Kidney (tissue), 14 donors: ENCODE data around the gene USP22. TPM values are rescaled to one million over a fixed set of nuclear protein-coding genes. Genes with fewer than 3 reads are reported as not detected.

Source experiments
- DNase-seq, 5 donors: peaks; one replicate each; pipeline ENCODE4 v3.0.0-alpha.2; 2013 to 2020
- FAIRE-seq: peaks from 2 replicates; lab custom pipeline; 2012; peaks lifted over from hg19 to GRCh38; lab: Jason Lieb, UNC
- H3K27ac ChIP-seq, 2 donors: one replicate each; pipeline ENCODE4 v1.7.0; 2013; ENCODE audit warnings: low read depth in 2 of 2, low read length in 2 of 2, inconsistent platforms in 1 of 2
- H3K27me3 ChIP-seq: one replicate; pipeline ENCODE4 v1.7.1; 2013; ENCODE audit warnings: low read length, inconsistent platforms; ENCODE audit not compliant: control insufficient read depth, insufficient read depth
- H3K36me3 ChIP-seq, 3 donors: one replicate each; pipeline versions ENCODE4 v1.7.0 to v1.7.1; 2013; ENCODE audit warnings: low read length in 3 of 3, control low read depth in 1 of 3, inconsistent platforms in 1 of 3; ENCODE audit not compliant: insufficient read depth in 3 of 3, control insufficient read depth in 2 of 3
- H3K4me1 ChIP-seq, 3 donors: one replicate each; pipeline versions ENCODE4 v1.7.0 to v1.7.1; 2013; ENCODE audit warnings: low read length in 3 of 3, inconsistent platforms in 1 of 3, low read depth in 1 of 3; ENCODE audit not compliant: control insufficient read depth in 2 of 3, insufficient read depth in 2 of 3
- H3K4me3 ChIP-seq, 3 donors: one replicate each; pipeline versions ENCODE4 v1.7.0 to v1.8.1; 2013; ENCODE audit warnings: low read length in 3 of 3, control low read depth in 1 of 3, inconsistent platforms in 1 of 3
- H3K9ac ChIP-seq, 3 donors: one replicate each; pipeline versions ENCODE4 v1.7.0 to v1.7.1; 2013; ENCODE audit warnings: low read length in 3 of 3, control low read depth in 1 of 3, inconsistent platforms in 1 of 3
- H3K9me3 ChIP-seq, 3 donors: one replicate each; pipeline versions ENCODE4 v1.7.0 to v1.7.1; 2013; ENCODE audit warnings: low read length in 3 of 3, control low read depth in 1 of 3, inconsistent platforms in 1 of 3; ENCODE audit not compliant: control insufficient read depth in 2 of 3, insufficient read depth in 1 of 3
- CTCF ChIP-seq: IDR thresholded peaks from 3 replicates; pipeline ENCODE4 v1.5.1; 2012; ENCODE audit warnings: mild to moderate bottlenecking, moderate library complexity, borderline replicate concordance; ENCODE audit not compliant: insufficient read depth; ENCODE audit errors: extremely low read depth
- intact Hi-C: fragments of 100-400 bp; cut with DNase I; formaldehyde crosslinking; loops from one replicate; pipeline ENCODE4 v1.11.1; 2022
- polyA plus RNA-seq: library from polyadenylated mRNA; stranded (reverse); fragments of 350-450 nt; fragmentation: Illumina TruSeq; extraction: RNeasy Lipid Tissue Mini Kit (QIAGEN cat#74804); gene quantifications from one replicate; pipeline ENCODE4 v1.2.3, GENCODE V29; 2014; ENCODE audit warnings: low read depth, low replicate concordance; ENCODE audit not compliant: insufficient read depth
- total RNA-seq: library from RNA; stranded (reverse); fragmentation: NEBNext Ultra II Directional; extraction: Animal tissue kit (Norgen Biotek cat#: 25700); gene quantifications from one replicate; pipeline ENCODE4 v1.2.1, GENCODE V29; 2021
- donor health status: control.
- donor health status: control.
- donor health status: control.
- donor health status: control.
- donor health status: control.
- donor health status: DM: yes; HTN: yes; CAD: no.
- donor health status: Normal renal cell carcinoma (clear cell type).

Gene USP22
- total and polyA plus RNA-seq, 2 donors from 2014 or later: 47.8 to 176 TPM

DNA sequence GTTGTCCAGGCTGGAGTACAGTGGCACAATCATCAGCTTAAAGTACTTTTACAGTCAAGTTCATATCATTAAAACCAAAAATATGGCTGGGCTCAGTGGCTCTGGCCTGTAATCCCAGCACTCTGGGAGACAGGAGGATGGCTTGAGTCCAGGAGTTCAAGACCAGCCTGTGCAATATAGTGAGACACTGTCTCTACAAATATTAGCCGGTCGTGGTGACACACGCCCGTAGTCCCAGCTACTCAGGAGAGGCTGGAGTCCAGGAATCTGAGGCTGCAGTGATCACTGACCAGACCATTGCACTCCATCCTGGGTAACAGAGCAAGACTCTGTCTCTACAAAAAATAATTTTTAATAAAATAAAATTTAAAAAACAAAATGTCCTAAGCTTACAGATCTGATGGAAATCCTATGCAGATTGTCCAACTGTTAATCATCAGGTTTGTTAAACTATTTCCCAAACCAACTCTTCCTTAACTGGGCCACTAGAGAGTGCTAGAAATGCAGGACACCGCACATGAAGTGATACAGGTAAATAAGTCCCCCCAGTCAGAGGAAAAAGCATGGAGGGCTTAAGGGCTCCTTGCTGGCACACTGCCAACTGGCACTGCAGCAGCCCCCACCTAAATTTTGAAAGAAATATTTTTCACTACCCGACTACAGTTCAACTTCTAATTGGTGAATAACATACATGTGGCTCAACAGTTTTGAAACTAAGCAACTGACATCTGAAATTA lies 2.8 kb downstream of the USP22 start:
- FAIRE-seq (peak; percentile 30), DNase-seq (peak in 3 of 5 donors; percentile 37 to 73 (median 49))
- peak overlapping the region in 2 of 3 donors; percentile 32 to 51 for H3K9ac ChIP-seq
- H3K36me3 ChIP-seq: peaks cover 0 to 8% (median 3%) of the 10 kb centered on the region in 3 donors
- H3K9me3 ChIP-seq: no peaks in the 10 kb centered on the region
- H3K4me1 ChIP-seq: peaks cover under 1 to 30% (median 4%) of the 10 kb centered on the region in 3 donors
- H3K4me3 ChIP-seq: peak overlapping the region; percentile 47 to 90 (median 55)
- intact Hi-C loops: no loop called here
- H3K27me3 ChIP-seq: no peaks in the 10 kb centered on the region
- peak; percentile 22 for TF ChIP-seq CTCF
- H3K27ac ChIP-seq: peak overlapping the region in 1 of 2 donors; percentile 83

DNA sequence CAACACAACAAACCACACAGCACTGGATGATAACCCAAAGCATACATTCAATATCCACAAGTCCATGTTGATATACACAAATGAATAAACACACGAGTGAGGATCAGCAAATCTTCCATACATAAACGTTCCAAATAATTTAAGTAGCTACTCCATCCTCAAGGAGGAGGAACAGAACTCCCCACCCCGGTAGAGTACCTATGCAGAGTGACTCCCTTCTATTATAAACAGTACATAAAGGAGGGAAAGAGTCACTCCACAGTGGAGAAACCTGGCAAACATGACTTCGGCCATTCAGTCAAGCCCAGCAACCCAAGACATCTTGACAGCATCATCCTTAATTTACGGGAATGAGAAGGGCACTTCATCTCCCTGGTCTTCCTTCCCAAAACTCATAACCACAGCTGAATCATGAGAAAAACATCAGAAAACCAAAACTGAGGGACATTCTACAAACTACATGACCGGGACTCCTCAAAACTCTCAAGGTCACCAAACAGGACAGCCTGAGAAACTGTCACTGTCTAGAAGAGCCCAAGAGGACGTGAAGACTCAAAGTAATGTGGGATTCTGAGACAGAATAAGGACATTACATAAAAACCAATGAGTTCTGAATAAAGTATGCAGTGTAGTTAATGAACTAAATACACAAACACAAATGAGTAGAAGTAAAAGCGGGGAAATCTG lies 5.6 kb downstream of the USP22 start:
- Histone ChIP-seq H3K9me3 (no peaks in the 10 kb centered on the region), H3K27me3 (no peaks in the 10 kb centered on the region), H3K36me3 (peaks cover 0 to 8% (median 3%) of the 10 kb centered on the region in 3 donors), H3K27ac (no peak overlapping the region), H3K4me1 (peaks cover 4 to 36% (median 6%) of the 10 kb centered on the region in 3 donors), H3K4me3 (peak overlapping the region in 1 of 3 donors; percentile 14), H3K9ac (no peak overlapping the region)
- intact Hi-C loops: no loop called here
- DNase-seq (no peak), FAIRE-seq (no peak)
- TF ChIP-seq CTCF: no peak

GRCh38 chr17:21036361-21036881 lies 6.4 kb downstream of the USP22 start:
- Histone ChIP-seq H3K27ac (no peak overlapping the region), H3K4me1 (peaks cover 4 to 36% (median 11%) of the 10 kb centered on the region in 3 donors), H3K4me3 (no peak overlapping the region), H3K9me3 (no peaks in the 10 kb centered on the region), H3K9ac (no peak overlapping the region), H3K27me3 (no peaks in the 10 kb centered on the region), H3K36me3 (peaks cover 0 to 8% (median 3%) of the 10 kb centered on the region in 3 donors)
- DNase-seq: no peak
- TF ChIP-seq CTCF: no peak
- FAIRE-seq: no peak
- intact Hi-C loops: no loop called here
